Gastrocnemius medialis (tissue), 4 donors: Measurements from ENCODE around the gene PDLIM4. TPM values are rescaled to one million over a fixed set of nuclear protein-coding genes. Genes with fewer than 3 reads are reported as not detected.

Experiments
- ATAC-seq, 2 donors: fragments of 150-250 bp; one replicate each; pipeline ENCODE4 v1.9.1; 2016
- DNase-seq, 2 donors: peaks; one replicate each; pipeline ENCODE4 v3.0.0-alpha.2; 2019
- H3K27ac ChIP-seq, 4 donors: fragments of 200-600 bp; sonication (generic); 1 replicate in 1 of 4; 2 replicates in 3 of 4; pipeline ENCODE4 v1.5.1; 2016 to 2018; ENCODE audit warnings: mild to moderate bottlenecking in 2 of 4, moderate library complexity in 1 of 4
- H3K27me3 ChIP-seq, 3 donors: fragments of 200-600 bp; sonication (generic) in 2 of 3; 1 replicate in 1 of 3; 2 replicates in 2 of 3; pipeline versions ENCODE4 v1.5.1 to v1.6.0; 2016 to 2019; ENCODE audit warnings: mild to moderate bottlenecking in 1 of 3, moderate library complexity in 1 of 3
- H3K36me3 ChIP-seq, 2 donors: fragments of 200-600 bp; sonication (generic) in 1 of 2; one replicate each; pipeline ENCODE4 v1.5.1; 2017 to 2018
- H3K4me1 ChIP-seq, 2 donors: fragments of 200-600 bp; sonication (generic) in 1 of 2; one replicate each; pipeline ENCODE4 v1.5.1; 2016 to 2017; ENCODE audit warnings: mild to moderate bottlenecking in 2 of 2
- H3K4me3 ChIP-seq, 4 donors: fragments of 200-600 bp; sonication (generic) in 3 of 4; 1 replicate in 1 of 4; 2 replicates in 3 of 4; pipeline ENCODE4 v1.5.1; 2016 to 2019; ENCODE audit warnings: mild to moderate bottlenecking in 2 of 4
- H3K9me3 ChIP-seq, 3 donors: fragments of 200-600 bp; sonication (generic) in 2 of 3; 1 replicate in 1 of 3; 2 replicates in 2 of 3; pipeline ENCODE4 v1.5.1; 2016 to 2019
- POLR2A ChIP-seq, 2 donors: fragments of 450-650 bp; IDR thresholded peaks; one replicate each; pipeline ENCODE4 v1.6.1; 2017; ENCODE audit warnings: antibody characterized with exemption in 2 of 2, mild to moderate bottlenecking in 2 of 2, moderate library complexity in 2 of 2
- in situ Hi-C, 4 donors: fragments of 200-750 bp; cut with MboI; loops; one replicate each; pipeline versions ENCODE4 v1.15.0 to v1.8.0; 2017; ENCODE audit warnings: low sequenced_read_pairs in 4 of 4
- intact Hi-C: fragments of 100-400 bp; cut with DNase I; formaldehyde crosslinking; loops from one replicate; pipeline ENCODE4 v1.15.1; 2023; ENCODE audit warnings: low total_unique reads
- total RNA-seq, 4 donors: library from RNA; depleted of rRNA; stranded (reverse); fragments of >200 nt; gene quantifications; one replicate each; pipeline versions ENCODE4 v1.1.0 to v1.2.3, GENCODE V29; 2016
- TF ChIP-seq, protein P1 (sequence below), 5 experiments: fragments of 450-650 bp in 3 of 5; fragments of 200-600 bp in 2 of 5; sonication (generic) in 2 of 5; IDR thresholded peaks in 4 of 5; conservative IDR thresholded peaks in 1 of 5; 1 replicate in 4 of 5; 2 replicates in 1 of 5; pipeline ENCODE4 v1.5.1; 2016 to 2019; ENCODE audit warnings: antibody characterized with exemption in 5 of 5, mild to moderate bottlenecking in 3 of 5, moderate library complexity in 3 of 5

The PDLIM4 gene
- total RNA-seq, 4 donors from 2014 or later = 0.66 to 8.0 (median 5.3) TPM

DNA sequence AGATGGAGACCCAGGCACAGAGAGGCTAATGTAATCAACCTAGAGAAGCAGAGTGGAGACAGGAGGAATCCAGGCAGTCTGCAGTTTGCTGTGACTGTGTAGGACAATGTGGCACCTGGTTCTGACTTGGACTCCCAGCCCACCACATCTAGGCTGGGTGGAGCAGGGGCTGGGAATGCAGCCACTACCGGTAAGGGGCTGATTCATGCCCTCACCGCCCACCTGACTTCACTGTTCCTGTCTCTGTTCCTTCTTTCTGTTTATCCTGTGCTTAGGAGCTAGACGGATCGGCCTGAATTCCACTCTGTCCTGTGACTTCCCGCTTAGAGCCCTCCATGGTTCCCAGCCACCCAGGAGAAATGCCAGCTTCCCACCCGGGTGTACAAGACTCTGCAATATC is 2.6 kb downstream of the PDLIM4 start:
- Histone ChIP-seq H3K9me3 (no peaks in the 10 kb centered on the region), H3K4me3 (no peak overlapping the region), H3K36me3 (no peaks in the 10 kb centered on the region), H3K4me1 (peaks cover 9 to 11% of the 10 kb centered on the region in 2 donors), H3K27ac (peak overlapping the region; percentile 75 to 79 (median 76)), H3K27me3 (peaks cover 0 to 6% (median 0%) of the 10 kb centered on the region in 3 donors)
- DNase-seq = no peak
- TF ChIP-seq POLR2A (IDR thresholded peaks at IDR 0.05) = no peak
- TF ChIP-seq, protein P1, sequence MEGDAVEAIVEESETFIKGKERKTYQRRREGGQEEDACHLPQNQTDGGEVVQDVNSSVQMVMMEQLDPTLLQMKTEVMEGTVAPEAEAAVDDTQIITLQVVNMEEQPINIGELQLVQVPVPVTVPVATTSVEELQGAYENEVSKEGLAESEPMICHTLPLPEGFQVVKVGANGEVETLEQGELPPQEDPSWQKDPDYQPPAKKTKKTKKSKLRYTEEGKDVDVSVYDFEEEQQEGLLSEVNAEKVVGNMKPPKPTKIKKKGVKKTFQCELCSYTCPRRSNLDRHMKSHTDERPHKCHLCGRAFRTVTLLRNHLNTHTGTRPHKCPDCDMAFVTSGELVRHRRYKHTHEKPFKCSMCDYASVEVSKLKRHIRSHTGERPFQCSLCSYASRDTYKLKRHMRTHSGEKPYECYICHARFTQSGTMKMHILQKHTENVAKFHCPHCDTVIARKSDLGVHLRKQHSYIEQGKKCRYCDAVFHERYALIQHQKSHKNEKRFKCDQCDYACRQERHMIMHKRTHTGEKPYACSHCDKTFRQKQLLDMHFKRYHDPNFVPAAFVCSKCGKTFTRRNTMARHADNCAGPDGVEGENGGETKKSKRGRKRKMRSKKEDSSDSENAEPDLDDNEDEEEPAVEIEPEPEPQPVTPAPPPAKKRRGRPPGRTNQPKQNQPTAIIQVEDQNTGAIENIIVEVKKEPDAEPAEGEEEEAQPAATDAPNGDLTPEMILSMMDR (IDR thresholded peaks at IDR 0.05 in 4 of 5, conservative IDR thresholded peaks at IDR 0.05 in 1 of 5) = no peak
- intact Hi-C loops (no loop called here), in situ Hi-C loops (loop anchor here in 1 of 4 donors (25.0 kb wide), 1 partner anchor 252 kb away; no protein-coding TSS in a partner anchor)
- no peak for ATAC-seq

DNA sequence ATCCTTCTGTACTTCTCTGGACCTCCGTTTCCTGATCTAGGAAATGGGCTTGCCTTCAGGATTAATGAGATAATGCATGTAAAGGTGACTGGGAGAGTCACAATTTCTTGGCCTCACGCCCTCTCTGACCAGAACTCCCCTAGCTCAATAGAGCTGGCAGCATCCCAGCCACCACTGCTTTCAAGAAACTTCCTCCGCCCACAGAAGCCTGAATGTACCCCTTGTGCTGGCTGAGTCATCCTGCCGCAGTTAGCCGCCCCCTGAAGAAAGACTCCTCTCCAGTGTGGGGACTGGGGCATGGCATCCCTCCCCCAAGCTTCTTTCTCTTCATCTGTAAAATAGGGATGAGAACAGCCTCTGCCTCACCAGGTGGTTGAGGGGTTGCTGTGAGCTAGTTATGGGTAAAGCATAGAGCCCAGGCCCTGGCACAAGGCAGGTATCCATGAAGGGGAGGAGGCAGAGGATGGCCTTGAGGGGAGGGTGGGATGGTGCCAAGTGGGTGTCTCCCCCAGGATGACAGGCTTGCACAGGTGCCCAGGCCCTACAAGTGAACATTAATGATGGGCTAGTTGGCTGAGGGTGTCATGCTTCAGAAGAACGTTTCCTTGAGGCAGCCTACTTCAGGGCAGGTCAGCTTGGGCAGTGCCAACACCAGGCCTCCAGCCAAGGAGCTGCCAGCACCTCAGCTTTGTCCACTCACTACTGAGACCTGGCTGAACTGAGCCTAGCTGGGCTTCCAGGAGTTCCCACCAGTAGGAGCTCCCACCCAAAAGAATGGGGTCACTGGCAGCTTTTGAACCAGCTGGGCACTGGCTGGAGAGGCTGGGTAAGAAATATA is 3.4 kb downstream of the PDLIM4 start:
- Histone ChIP-seq H3K4me3 (no peak overlapping the region), H3K9me3 (no peaks in the 10 kb centered on the region), H3K27me3 (peaks cover 0 to 6% (median 0%) of the 10 kb centered on the region in 3 donors), H3K27ac (peak overlapping the region in 3 of 4 donors; percentile 31 to 79 (median 75)), H3K4me1 (peaks cover 11 to 14% of the 10 kb centered on the region in 2 donors), H3K36me3 (no peaks in the 10 kb centered on the region)
- no peak for TF ChIP-seq POLR2A (IDR thresholded peaks at IDR 0.05)
- TF ChIP-seq, protein P1 (IDR thresholded peaks at IDR 0.05 in 4 of 5, conservative IDR thresholded peaks at IDR 0.05 in 1 of 5) = no peak
- intact Hi-C loops (no loop called here), in situ Hi-C loops (loop anchor here in 1 of 4 donors (25.0 kb wide), 1 partner anchor 251 kb away; no protein-coding TSS in a partner anchor)
- DNase-seq (no peak), ATAC-seq (no peak)

DNA sequence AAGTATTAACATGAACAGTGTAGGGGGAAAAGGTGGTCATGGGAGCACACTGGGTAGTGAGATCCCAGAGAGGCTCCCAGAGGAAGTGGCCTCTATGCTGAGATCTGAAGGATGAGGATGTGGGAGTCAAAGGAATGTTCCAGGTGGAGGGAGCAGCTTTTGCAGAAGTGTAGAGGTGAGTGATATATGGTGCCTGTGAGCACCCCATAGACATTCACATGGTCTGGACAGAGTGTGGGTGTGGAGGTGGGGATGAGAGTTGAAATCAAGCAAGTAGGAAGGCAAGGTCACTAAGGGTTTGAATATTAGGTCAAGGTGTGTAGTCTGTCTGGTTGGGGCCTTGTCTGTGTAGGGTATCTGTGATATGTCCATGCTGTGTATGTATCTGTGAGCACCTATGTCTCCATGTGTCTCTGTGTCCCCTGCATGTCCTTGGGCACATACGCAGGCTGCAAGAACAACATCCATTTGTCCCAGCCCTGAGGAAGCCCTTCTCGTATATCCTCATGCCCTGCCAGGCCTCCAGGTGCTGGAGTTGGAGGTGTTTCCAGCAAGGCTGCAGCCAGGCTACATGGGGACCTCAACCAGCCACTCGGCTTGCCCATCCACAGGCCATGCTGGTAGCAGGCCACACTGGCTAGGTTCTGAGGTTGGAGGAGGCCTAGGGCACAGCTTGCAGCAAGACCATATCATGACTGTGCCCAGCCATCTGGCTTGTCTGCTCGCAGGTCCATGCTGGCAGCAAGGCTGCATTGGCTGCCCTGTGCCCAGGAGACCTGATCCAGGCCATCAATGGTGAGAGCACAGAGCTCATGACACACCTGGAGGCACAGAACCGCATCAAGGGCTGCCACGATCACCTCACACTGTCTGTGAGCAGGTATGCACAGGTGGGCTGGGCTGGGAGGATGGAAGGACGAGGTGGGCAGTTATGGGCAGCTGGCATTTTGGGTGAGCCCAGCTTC is 4.7 kb downstream of the PDLIM4 start:
- Histone ChIP-seq H3K36me3 (no peaks in the 10 kb centered on the region), H3K4me3 (no peak overlapping the region), H3K4me1 (peaks cover 11 to 14% of the 10 kb centered on the region in 2 donors), H3K27me3 (peaks cover 0 to 4% (median 0%) of the 10 kb centered on the region in 3 donors), H3K9me3 (no peaks in the 10 kb centered on the region), H3K27ac (no peak overlapping the region)
- TF ChIP-seq, protein P1 (IDR thresholded peaks at IDR 0.05 in 4 of 5, conservative IDR thresholded peaks at IDR 0.05 in 1 of 5) = no peak
- no peak for TF ChIP-seq POLR2A (IDR thresholded peaks at IDR 0.05)
- in situ Hi-C loops (loop anchor here in 1 of 4 donors (25.0 kb wide), 1 partner anchor 250 kb away; no protein-coding TSS in a partner anchor), intact Hi-C loops (no loop called here)
- DNase-seq (no peak), ATAC-seq (no peak)

DNA sequence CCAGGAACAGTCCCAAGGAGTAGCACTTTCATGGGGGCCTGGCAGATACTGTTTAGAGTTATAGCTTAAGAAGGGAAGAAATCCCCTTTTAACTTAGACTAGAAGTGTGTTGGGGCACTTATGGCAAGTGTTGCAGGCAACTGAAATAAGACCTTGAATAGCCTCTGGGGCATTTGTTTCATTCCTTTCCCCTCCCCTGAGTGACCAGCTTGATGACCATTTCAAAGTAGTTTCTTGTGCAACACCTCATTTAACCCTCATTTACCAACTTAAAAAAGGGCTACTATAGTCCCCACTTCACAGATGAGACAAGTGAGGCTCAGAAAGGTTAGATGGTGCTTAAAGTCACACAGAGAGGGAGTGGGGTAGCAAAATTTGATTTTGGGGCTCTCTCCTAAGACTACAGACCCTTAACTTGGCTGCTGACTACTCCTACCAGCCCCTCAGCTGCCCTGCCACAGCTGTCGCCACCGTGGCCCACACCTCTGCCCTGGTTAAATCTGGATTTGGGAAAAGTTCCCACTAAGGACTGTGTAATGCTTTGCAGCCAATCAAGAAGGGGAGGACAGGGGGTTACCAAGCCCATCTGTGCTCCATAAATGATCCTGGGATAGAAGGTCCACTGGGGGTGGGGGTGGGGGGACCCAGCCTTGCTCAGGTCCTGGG is 5.5 kb downstream of the PDLIM4 start:
- Histone ChIP-seq H3K4me1 (peaks cover 11 to 14% of the 10 kb centered on the region in 2 donors), H3K4me3 (no peak overlapping the region), H3K9me3 (no peaks in the 10 kb centered on the region), H3K36me3 (no peaks in the 10 kb centered on the region), H3K27me3 (peaks cover 0 to 3% (median 0%) of the 10 kb centered on the region in 3 donors), H3K27ac (no peak overlapping the region)
- in situ Hi-C loops = loop anchor here in 1 of 4 donors (25.0 kb wide), 1 partner anchor 249 kb away; no protein-coding TSS in a partner anchor
- DNase-seq (no peak), ATAC-seq (no peak)
- TF ChIP-seq, protein P1 (IDR thresholded peaks at IDR 0.05 in 4 of 5, conservative IDR thresholded peaks at IDR 0.05 in 1 of 5) = no peak
- no peak for TF ChIP-seq POLR2A (IDR thresholded peaks at IDR 0.05)
- intact Hi-C loops = no loop called here
